A673 (cell line): ENCODE results near the gene ADGRL2.

Experiments used
- CTCF ChIP-seq: fragments of 300-800, 200-600 bp; sonication (generic); conservative IDR thresholded peaks from 2 replicates; pipeline ENCODE4 v1.5.1; 2017; ENCODE audit warnings: low read depth, mild to moderate bottlenecking, antibody characterized with exemption, low read length, moderate library complexity, mixed read lengths
- EZH2 ChIP-seq: fragments of 200-600 bp; sonication (generic); IDR thresholded peaks from 2 replicates; pipeline ENCODE4 v1.6.1; 2017; ENCODE audit warnings: borderline replicate concordance, low read depth, mild to moderate bottlenecking, mixed read lengths, antibody characterized with exemption, low read length; ENCODE audit not compliant: poor library complexity, severe bottlenecking

- TF ChIP-seq CTCF (0 out of 2 replicates have a peak, but pooled peaks have one; percentile 20), EZH2 (no peak)
Measured at GRCh38 chr1:82015444-82015843, 214.7 kb downstream of the ADGRL2 start.
